Colon (tissue), 2 donors: ENCODE measurements around the gene SLCO3A1.
"Not testable (repeated sequence)": the region's sequence is repeated elsewhere in the genome, so short reads cannot be mapped to it uniquely, and the experiment has no call there.

Source experiments
- FAIRE-seq: peaks from 2 replicates; lab custom pipeline; 2012; peaks lifted over from hg19 to GRCh38; lab: Jason Lieb, UNC
- donor health status: control.
- donor health status: control.

The SLCO3A1 gene

DNA sequence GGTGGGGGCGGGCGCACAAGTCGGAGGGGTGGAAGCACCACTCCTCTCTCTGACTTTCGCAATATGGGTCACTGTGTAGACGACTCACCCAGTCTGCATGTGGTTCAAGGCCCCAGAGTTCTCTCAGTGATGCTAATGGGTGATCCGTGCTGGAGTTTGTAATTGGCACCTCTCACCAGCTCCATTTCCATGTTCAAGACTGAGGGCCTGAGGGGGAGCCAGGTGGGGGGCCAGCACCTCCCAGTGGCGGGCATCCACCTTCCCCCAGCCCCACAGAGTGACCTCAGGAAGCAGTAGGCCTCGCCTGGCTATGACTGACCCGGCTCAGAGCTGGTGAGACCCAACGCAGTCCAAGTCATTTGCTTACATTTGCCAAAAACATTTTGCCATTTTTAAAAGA, 310.1 kb downstream of the SLCO3A1 start:
- FAIRE-seq: no peak

DNA sequence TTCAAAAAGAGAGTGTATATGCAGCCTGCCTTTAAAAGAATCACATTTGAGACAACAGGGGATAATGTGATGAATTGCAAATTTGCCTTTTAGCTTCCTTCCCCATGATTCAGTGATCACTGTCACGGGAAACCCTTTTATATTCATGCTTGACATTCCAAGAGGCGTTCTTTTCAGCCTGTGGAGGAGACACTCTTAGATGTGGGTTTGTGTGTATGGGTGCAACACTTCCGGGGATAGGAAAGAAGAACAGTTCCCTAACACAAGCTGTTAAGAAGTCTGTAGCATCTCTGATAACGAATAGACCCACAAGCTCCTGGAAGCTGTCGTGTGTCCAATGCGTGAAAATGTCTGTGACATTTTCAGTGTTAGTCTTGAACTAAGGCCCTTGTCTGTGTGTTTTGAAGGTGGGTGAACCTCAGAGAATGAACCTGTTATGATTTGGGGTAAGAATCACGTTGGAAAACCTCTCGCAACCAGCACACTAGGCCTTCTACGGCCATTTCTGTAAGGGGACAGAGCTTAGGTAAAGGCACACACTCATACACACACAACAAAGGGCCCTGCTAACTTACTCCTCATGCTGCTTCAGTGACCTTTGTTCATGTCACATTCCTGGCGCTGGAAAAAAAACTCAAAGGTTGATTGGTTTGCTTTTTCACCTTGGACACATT, 311.0 kb downstream of the SLCO3A1 start:
- FAIRE-seq: no peak

DNA sequence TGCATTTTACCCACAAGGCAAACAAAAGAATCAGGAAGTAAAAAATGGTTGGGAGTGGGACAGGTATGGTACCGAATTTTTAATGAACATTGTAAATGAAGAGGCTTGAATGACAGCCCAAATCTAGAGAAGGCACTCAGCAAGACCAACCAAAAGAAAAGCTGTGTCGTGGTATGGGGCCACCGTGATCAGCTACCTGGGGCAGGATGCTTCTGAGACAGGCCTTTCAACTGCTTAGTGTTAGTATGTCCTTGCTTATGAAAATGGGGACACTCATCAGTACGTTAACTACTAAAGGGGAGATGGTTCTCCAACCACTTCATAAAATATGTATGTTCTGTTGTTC, 311.5 kb downstream of the SLCO3A1 start:
- no peak for FAIRE-seq

DNA sequence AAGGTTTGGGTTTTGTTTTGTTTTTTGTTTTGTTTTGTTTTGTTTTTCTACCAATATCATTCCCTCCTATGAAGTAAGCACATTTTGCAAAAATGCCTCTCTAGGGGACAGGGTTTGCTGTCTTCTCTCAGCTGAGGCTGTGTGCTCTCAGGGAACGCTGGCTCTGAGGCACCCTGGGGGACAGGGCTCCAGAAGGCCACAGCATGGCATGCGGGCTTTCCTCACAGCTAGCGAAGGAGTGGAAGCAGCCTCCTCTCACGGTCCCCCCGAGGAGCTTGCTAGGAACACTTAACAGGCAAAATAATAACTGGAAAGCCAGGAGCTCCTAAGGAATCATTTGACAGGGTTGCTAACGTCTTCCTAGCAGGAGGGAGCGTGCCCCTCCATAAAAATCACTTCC, 312.5 kb downstream of the SLCO3A1 start:
- no peak for FAIRE-seq

DNA sequence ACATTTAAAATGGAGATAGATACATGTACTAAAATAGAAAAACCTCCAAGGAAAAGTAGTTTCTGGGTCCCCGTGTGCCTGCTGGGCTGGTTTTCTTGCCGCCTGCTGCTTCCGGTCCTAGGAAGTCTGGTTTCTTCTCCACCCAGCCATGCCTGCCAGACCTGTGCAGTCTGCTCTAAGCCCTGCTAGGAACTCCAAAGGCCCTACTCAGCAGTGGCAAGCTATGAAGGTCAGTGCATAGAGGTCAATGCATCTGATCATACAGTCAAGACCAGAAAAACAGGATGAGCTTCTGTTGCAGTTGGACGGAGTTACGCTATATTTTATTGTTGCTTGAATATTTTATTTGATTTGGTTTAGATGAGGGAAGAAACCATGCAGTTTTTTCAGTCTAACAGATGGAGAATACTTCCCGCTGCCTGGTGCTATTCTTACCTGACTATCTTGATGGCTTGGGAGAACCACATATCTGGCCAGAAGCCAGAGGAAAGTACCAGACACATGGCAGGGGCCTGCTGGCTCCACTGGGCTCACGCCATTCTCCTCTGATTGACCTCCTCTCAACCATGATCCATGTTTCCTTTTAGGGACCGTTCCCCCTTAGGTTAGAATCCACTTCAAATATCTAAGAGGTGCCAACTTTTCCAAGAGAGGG, 313.4 kb downstream of the SLCO3A1 start:
- no peak for FAIRE-seq

DNA sequence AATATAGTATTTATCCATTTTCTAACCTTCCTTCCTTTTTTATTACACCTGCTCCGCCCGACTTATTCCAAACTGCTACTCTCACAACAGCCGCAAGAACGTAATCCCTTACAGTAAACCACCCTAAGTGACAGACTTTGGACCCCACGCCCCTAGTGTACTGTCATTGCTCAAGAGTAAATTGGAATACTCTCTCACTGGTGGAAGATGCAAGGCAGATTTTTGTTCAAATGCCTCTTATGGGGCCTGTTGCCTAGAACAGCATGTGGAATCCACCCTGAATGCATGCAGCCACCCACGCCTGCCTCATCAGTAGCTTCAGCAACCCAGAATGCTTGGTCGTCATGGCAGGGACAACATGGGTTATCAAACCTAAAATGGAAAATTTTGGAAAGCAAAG, 313.9 kb downstream of the SLCO3A1 start:
- no peak for FAIRE-seq

DNA sequence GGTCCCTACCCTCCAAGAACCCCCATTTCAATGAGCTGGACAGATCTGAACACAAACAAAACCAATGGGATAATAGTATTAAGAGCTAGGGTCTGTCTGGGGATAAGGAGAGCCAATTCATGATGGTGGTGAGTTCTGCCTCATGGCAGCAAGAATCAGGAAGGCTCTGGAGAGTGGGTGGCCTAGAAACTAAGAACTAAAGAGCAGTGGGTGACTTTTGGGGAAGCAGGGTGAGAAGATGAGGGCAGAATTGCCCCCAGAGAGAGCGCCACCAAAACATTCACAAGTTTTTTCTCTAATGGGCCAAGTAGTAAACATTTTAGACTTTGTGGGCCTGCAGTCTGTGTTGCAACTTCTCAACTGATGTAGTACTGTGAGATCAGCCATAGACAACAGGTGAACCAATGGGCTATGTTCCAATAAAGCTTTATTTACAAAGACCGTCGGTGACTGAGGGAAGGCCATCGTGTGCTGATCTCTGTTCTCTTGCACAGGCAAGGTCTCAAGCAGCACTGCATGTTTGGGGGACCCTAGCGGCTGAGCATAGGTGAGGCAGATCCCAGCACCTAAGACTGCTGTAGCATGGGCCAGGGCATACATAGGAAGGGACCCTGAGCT, 314.7 kb downstream of the SLCO3A1 start:
- FAIRE-seq: no peak

DNA sequence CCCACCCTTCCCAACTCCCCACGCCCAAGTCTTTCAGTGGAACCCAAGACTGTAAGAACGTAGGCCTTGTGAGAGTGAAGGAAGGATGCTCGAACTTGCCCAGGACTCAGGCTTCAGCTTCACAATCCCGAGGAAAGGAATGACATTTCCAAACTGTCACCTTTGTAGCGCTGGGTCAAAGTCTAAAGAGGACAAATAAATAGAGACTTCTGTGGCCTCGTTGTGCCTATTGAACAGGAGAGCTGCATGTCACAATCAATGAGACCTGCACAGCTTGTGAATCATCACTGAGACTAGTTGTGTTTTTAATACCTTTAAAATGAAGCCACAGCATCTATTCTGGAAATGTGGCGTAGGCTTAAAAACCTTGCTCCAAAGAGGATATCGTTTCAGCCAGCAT, 317.4 kb downstream of the SLCO3A1 start:
- no peak for FAIRE-seq

DNA sequence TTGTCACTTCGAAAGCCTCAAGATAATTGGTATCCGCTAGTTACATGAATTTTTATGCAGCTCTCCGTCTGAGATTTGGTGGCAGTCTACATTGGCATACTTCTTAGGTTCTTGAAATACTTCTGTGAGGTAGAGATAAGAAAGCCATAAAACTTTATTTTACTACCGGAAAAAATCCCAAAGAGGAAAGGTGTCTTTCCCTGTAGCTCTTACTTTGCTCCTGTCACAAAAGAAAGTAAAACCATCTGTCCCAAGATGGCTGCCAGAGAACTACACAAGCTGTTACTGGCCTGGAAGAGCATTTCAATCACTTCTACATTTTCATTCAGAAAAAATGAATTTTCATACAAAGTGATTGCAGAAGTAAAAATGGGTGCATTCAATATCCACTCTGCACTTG, 325.4 kb downstream of the SLCO3A1 start:
- FAIRE-seq: peak; percentile 49

DNA sequence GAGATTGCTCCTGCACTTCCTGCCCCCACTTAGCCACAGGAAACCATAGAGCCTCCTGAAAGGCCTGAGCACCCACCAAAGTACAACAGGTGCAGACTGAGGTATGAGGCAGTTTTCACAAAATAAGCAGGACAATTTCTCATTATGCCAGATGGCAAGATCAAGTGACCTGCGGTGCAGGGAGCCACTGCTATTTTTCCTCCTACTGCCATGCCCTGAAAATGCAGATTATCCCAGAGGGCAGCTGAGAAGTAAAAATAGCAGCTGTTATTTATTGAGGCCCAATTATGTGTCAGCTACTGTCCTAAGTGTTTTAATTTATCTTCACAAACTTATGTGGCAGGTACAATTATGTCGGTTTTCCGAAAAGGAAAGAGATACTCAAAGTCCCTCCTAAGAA, 330.6 kb downstream of the SLCO3A1 start:
- FAIRE-seq: no peak

DNA sequence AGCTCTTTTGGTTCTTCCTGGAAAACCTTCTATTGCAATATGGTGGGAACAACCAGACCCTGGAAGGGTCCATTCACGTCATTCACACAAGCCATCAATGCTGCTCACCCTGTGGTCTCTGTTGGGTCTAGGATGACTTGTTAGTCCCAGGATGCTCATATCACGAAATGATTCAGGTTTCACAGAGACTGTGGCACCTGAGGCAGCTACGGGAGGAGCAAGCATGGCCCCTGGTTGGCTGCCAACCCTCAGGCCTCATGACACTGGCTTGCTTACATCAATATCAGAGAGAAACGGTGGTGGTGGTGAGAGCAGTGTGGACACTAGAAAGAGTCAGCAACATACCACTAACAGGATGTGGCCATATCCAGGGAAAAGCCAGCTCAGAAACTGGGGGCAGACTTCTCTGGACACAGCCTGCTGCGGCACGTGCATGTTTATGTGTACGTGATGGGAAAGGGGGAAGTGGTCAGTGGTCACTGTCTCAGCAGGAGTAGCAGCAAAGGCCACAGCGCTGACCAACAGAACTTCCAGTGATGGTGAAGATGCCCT, 331.2 kb downstream of the SLCO3A1 start:
- FAIRE-seq: no peak

DNA sequence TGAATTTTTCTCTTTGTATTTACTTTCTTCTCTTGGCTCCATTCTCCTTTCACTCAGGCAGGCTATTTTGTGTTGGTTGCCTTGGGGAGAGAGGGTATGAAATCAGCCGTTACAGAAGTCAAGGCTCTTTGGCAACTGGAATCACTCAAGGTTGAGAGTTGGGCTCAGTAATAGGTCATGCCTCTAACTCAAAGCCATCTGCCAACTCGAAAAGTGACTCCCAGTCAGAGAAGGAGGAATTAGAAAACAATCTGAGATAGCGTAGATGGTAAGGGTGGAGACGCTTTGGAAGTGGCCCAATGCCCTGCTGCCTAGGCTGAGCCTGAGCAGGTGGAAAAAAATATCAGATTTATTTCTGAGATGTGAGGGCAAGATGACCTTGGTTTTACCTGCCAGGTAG, 334.5 kb downstream of the SLCO3A1 start:
- no peak for FAIRE-seq

DNA sequence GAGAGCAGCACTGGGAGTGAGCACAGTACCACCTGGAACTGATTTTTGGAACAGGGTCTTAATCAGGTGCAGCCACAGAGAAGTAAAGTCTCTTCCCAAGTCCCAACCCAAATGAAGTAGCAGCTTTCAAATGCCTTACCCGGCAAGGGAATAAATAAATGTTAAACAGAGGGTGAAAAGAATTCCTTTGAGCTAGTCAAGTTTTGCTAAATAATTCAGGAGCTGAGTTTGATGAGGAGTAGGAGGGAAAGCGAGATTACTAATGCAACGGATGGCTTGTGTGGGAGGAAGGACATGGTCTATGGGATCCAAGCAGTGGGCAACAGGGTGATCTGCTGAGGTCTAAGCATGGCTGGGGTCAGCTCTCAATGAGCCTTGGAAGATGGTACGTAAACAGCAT, 335.7 kb downstream of the SLCO3A1 start:
- FAIRE-seq: no peak

DNA sequence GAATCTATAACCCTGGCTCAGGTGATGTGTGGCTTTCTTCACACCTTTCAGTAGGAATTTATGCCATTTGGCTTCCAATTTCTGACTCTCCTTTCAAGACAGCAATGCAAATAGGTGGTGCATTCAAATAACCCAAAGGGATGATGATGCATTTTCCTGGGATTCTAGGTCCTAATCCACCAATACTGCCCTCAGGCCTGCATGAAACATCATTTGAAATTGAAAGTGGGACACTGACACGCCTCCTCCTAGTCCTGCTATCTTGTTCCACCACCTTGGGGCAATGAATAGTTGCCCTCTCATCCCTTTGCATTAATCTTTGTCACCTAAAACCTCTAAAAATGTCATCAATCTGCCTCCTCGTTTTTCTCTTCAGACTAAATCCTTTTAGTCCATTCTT, 341.7 kb downstream of the SLCO3A1 start:
- no peak for FAIRE-seq

DNA sequence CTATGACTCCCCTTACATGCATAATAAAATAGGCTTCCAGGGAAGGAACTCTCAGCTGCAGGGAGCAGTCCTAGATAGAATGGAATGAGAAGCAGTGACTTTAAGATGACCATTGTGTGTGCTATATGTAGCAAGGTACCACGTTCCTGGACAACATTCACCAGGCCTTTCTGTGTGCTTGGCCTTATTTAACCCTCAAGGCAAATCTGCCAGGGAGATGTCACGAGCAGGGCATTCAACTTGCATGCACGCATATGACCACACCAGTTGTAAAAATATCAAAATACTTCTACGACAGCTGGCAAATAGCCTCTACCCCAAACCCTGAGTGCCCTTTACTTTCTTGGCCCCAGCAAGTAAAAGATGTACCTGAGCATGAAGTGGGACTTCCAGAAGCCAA, 342.8 kb downstream of the SLCO3A1 start:
- FAIRE-seq: no peak

DNA sequence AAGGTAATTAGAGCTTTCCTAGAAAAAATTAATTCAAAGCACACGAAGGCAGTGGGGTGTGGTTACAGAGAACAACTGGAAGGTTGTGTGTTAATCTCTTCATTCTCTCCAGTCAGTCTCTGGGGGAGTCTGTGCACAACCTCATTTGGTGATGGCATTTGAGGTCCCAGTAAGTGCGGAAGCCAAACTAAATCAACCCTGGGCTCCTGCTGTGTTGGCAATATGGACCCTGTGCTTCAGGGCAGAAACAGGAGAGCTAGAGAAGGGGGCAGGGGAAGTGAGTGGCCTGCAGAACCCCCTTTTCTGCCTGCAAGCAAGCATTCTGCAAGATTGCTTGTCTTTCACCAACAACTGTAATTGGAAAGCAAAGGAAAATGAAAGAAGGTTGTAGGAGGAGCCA, 344.2 kb downstream of the SLCO3A1 start:
- no peak for FAIRE-seq

DNA sequence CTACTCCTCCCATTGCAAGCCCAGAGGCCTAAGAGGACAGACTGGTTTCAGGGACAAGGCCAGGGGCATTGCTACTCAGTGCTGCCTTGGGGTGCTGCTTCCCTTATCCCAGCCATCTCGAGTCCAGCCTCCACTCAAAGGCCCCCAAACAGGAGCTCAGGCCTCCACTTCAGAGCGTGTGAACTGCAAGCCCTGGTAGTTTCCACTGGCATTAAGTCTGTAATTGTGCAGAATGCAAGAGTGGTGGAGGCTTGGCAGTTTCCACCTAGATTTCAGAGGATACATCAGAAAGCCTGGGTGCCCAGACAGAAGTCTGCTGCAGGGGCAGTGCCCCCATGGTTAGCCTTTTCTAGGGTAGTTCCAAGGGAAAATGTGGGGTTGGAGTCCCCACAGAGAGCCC, 347.4 kb downstream of the SLCO3A1 start:
- no peak for FAIRE-seq

DNA sequence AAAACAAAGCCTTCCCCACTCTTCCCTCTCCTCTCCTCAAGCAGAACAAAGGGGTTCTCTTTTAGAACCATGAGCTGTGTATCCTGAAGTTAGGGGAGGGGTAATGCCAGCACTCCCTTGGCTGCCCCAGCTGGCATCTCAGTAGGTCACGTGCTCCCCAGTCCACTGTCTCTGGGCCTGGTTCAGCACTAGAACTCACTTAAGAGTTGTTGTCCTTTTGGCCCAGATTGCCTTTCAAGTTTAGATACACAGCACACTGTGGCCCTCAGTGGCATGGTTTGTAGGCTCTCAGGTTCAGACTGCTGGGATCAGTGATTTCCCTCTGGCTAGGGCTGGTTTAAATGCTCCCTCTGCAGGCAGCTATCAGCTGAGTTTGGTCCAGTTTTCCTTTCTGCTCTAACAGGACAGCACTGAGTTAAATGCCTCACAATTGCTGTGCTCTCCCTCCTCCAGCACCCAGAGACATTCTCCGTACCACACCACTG, 351.8 kb downstream of the SLCO3A1 start:
- FAIRE-seq: no peak

DNA sequence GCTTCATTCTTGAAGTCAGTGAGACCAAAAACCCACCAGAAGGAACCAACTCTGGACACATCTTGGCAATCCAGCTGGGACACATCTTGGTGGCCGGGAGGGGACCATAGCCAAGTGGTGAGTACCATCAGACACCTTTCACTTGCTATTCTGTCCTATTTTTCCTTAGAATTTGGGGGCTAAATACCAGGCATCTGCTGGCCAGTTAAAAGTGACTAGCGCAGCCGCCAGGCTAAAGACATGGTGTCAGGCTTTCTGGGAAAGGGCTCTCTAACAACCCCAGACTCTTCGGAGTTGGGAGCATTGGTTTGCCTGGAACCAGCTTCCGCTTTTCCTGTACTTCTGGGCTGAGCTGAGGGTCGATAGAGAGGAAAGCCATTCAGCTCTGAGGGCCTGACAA, 354.1 kb downstream of the SLCO3A1 start:
- FAIRE-seq: not testable (repeated sequence)
